Limb (tissue), 2 donors: ENCODE measurements around the gene CD58.
A peak's percentile ranks its signal among the peaks of the same experiment; 100 is the strongest.
"Not testable (repeated sequence)": the region's sequence is repeated elsewhere in the genome, so short reads cannot be mapped to it uniquely, and the experiment has no call there.

Experiments
- DNase-seq, 2 donors: peaks; one replicate each; pipeline ENCODE4 v3.0.0-alpha.2; 2016; ENCODE audit errors: extremely low spot score in 2 of 2

Gene CD58, protein sequence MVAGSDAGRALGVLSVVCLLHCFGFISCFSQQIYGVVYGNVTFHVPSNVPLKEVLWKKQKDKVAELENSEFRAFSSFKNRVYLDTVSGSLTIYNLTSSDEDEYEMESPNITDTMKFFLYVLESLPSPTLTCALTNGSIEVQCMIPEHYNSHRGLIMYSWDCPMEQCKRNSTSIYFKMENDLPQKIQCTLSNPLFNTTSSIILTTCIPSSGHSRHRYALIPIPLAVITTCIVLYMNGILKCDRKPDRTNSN

DNA sequence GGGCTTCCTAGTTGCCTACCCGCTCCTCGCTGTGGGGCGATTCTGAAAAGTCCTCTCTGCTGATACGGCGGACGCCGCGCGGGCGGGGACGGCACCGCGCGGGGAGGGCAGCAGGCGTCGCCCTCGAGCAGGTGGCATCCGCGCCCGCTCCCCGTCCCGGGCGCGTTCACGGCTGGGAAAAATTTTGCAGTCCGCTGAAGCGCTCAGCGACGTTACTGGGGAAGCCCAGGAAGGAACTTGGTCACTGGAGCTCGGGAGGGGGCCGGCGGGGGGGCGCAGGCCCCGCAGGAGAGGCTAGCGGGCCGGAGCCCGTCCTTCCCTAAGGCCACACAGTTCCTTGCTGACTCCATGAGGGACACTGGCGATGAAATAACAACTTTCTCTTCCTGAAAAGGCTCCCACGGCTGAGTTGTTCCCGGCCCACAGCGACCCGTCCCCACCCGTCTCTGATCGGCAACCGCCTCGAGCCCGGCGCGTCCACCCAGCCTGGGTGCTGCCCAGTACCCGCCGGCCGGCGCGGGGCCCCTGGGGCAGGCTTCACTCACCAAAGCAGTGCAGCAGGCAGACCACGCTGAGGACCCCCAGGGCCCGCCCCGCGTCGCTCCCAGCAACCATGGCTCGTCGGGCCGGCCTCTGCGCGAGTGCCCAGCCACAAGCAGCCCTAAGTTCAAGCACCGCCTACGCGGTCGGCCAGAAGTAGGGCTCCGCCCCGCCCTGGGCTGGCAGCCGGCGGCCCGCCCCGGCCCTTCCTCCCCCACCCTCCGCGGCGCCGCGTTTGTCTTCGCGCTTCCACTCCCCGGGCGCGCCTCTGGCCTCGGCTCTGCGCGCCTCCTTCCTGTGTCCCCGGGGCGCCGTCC is at the start of gene CD58:
TSS of gene CD58 (minus strand) at position 669 of the 857 bp plus-strand sequence. CDS start at position 615, 54 bp downstream.
- DNase-seq, result peak; percentile 79 to 86

DNA sequence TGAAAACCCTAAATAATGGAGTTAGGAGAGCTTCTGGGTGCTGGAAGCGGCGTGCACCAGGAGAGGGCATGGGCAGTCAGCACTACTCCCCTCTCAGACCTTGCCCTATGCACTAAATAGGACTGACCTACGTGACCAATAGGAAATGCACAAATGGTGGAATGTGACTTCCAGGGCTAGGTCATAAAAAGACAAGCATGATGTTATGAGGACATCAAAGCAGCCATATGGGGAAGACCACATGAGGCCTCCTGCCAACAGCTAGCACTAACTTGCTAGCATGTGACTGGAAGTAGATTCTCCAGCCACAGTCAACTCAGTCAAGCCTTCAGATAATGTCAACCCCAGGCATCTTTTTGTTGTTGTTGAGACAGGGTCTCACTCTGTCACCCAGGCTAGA is 49.6 kb upstream of the CD58 start:
- not testable (repeated sequence) for DNase-seq

DNA sequence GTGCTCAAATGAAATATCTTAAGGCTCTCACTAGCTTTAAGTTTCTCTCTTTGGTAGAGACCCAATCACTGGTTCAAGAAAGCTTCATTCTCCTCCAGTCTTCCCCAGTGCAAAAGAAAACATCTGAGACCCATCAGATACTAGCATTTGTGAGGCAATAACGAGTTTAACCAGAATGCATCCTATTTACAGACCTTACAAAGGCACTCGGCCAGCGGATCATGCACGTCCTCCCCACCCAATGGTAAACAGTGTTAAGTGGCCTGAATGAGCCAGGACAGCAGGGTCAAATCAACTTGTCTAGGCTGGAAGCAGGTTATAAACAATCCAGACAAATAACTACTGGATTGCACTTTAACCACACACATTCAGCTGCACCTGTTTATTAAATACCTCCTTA is 48.3 kb upstream of the CD58 start:
- not testable (repeated sequence) for DNase-seq

DNA sequence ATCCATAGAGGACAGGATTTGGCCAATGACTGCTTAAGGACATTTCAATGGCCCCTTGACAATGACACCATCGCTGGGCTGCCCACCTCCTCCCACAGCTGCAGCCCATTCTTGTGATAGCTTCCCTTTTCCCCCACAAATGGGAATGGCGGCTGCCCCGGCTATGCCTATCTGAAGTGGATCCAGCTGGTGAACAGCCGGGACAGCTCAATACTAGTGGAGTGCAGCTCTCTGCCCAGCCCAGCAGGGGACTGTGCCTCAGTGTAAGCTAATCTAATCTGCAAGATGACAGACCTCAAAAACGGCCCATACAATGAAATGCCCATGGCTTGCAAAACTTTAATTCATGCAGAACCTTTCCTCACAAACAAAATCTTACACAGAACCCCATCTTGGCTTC is 47.0 kb upstream of the CD58 start:
- DNase-seq, result not testable (repeated sequence)

DNA sequence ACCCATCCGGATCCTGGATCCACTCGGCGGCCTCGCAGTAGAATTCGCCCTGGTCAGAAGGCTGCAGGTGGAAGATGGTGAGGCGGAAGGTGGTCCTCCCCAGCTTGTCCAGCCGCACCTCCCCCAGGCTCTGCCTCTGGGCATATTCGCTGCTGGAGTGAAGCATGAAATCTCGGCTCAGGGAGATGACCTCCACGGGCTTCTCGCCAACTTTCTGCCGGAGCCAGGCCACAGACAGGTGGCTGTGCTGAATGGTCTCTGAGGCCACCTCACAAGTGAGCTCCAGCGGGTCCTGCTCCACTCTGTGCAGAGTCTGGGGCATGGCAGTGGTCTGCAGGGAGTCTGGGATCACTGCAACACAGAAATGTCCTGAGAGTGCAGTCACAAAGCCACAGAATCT is 43.0 kb upstream of the CD58 start:
- not testable (repeated sequence) for DNase-seq

DNA sequence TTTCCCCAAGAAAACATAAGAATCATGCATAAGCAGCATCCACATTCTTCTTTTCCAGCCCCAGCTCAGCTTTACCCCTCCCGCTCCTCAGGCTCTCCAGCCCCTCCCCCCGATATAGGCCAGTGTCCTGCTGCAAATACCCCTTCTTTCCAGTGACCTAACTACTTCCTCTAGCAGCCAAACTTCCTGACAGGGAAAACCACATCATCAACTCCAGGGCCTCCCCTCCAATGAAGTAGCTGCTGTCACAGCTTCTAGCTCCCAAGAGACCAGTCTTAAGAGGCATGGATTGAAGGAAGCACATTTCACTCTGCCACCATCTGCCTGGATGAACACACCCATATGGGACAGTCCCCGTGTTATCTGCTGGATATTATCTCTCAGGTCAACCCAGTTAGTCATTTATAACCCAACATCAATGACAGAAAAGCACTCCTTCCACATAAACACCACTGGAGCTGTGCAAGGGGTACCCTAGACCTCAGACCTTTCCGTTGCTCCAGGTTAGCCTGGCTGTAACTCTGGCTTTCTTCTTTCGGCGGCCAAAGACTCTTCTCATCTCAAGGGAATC is 39.1 kb upstream of the CD58 start:
- not testable (repeated sequence) for DNase-seq

DNA sequence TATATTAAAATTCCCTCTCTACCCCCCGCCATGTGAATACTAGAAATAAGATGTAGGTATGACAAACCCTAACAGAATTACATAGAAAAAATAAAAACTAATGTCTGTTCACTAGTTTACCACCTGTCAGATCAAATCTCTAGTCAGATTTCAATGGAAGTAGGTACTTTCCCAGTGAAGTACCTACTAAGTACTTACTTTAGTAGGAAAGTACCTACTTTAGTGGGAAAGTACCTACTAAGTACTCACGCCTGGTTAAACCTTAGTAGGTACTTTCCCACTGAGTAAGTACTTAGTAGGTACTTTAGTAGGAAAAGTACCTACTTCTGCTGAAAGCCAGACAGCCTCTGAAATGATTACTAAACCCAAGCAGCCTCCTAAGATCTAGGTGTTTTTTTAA is 38.0 kb upstream of the CD58 start:
- DNase-seq, result not testable (repeated sequence)

DNA sequence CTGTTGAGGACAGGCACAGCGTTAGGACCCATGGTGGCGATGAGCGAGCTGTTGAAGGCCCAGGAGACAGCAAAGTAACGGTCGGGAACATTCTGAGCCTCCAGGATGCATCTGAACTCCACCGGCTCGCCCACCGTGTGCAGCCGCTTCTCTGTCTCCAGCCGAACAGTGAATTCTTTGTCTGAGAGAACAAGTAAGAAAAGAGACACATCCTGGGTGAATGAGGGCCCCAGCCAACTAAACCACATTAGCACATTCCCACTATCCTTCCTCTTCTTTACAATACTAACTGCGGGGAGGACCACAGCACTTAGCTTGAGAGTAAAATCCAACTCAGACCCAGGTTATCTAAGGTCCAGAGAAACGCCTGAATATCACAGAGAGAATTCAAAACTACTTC is 37.3 kb upstream of the CD58 start:
- DNase-seq, result not testable (repeated sequence)

DNA sequence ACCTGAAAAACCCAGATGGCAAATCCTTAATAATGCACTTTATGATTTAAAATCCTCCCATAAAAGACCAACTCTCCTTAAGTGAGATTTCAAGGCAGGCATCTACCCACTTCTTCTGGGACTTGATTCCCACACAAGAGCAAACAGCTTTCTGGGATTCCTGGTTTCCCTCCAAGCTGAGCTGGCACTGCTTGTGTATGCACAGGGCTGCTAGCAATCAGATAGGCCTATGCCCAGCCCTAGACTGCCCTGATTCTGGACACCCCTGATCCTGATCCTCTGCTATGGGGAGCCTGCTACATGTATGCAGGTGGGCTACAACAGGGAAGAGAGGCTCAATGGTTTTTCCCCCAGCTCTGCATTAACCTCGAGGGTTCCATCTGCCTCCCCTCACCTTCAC is 36.6 kb upstream of the CD58 start:
- not testable (repeated sequence) for DNase-seq

DNA sequence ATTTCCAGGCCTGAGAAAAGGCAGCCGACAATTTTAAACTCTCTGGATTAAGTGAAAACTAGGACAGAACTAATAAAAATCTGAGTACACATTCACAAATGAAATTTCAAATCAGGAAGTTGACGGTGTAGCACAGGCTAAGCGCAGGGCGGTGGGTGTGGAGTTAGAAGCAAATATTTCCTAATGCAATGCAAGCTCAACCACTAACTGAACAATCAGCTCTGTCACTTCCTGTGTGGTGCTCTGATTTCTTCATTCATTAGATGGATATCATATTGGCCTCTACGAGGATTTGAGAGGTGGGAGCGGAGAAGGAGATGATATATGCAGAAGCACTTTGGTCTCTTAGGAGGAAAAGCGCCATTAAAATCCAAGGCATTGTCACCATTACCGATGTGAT is 35.2 kb upstream of the CD58 start:
- not testable (repeated sequence) for DNase-seq

DNA sequence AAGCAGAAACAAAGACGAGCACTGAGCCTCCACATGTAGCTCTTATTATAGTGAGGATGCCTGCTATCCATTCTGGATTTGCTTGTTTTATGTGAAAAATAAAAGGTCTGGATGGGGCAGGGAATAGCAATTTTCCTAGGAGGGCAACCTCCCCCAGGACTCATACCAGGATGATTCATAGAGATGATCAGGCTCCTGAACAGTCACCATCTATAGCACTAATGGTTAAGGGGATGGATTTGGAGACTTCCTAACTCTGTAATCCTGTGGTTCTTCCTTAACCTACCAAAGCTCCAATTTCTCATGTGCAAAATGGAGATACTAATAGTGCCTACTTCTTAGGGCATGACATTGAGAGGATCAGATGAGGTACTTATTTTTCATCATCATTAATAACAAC is 34.5 kb upstream of the CD58 start:
- DNase-seq, result no peak

DNA sequence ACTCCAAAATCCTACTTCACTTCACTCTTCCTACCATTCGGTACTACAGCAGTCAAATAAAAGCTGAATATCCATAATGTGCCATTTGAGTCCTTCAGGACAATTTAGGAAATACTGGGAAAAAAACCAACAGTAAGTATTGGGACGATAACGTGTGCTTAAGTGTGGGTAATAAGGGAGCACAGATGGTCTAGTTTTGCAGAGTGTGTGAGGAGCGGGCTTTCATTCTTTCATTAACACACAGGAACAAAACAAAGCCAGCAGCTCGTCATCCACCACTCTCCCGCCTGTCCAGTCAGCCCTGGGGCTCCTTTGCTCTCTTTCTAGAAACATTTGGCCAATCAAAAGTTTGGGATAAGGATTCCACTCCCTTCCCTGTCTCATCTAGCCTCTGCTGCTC is 33.6 kb upstream of the CD58 start:
- DNase-seq, result not testable (repeated sequence)

DNA sequence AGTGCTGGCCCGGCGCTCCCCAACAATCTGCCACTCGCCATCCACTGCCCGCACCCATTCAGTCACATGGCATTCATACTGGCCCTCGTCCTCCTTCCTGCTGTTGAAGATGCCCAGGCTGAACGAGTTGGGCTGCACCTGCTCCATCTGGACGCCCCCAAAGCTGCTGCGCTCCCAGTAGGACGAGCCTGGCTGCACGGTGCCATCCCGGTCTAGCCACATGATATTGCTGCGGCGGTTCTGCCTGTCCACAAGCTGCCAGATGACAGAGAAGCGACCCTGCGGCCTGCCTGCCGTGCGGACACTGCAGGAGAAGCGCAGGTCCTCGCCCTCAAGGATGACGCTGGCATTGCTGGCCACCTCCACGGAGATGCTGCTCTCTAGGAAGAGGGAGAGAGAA is 32.8 kb upstream of the CD58 start:
- DNase-seq, result not testable (repeated sequence)

DNA sequence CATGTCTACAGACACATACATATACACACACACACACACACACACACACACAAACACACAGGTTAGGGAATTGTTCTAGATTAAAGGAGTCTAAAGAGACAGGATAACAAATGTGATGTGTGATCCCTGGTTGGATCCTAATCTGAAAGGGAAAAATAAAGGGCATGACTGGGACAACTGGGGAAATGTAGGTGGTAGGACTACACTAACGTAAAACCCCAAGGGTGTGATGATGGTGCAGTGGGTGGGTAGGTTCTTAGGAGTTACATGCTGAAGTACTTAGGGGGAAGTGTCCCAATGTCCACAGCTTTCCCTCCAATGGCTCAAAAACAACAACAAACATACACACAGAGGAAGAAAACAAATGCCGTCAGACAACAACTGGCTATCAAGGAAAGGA is 28.5 kb upstream of the CD58 start:
- not testable (repeated sequence) for DNase-seq

DNA sequence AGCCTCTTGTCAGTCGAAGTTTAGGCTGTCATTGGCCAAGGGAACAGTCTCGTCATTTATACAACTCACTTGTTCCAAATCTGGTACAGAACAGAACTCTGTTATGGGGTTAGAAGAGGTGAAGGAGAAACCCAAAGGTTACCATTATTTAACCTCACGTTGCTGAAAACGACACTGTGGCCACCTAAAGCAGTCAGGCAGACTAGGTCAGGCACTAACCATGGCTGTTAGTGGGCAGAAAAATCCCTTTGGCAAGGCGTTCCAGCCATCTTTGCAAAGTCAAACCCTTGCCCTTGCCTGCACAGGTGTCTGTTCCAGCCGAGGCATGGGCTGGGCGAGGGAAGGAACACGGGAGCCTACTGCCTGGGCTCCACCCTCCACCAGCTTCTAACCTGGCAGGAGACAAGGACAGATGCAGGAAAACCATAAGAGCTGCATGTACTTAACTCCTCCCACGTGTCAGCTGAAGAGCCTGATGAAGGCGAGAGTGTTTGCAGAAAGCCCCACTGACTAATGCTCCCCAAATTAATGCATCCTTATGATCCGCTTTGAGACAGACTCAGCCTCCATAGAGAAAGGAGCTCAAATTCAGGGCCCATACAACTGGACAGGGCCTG is 27.7 kb upstream of the CD58 start:
- DNase-seq, result not testable (repeated sequence)

DNA sequence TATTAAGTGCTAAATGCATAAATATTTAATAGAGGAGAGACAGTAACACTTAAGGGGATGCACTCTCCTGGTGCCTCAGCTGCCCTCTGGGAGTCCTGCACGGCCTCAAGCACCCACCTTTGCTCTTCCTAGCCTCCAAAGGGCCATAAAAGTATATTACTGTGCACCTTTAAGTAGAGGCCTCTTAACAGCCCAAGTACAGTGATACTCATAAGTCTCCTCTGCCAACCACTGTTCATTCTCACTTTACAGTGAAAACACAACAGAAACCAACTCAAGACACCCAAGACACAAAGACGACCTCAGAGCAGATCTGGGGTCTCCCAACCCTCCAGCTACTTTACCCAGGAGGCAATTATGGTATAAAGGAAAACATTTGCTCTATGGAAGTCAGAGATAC is 26.6 kb upstream of the CD58 start:
- DNase-seq, result not testable (repeated sequence)

DNA sequence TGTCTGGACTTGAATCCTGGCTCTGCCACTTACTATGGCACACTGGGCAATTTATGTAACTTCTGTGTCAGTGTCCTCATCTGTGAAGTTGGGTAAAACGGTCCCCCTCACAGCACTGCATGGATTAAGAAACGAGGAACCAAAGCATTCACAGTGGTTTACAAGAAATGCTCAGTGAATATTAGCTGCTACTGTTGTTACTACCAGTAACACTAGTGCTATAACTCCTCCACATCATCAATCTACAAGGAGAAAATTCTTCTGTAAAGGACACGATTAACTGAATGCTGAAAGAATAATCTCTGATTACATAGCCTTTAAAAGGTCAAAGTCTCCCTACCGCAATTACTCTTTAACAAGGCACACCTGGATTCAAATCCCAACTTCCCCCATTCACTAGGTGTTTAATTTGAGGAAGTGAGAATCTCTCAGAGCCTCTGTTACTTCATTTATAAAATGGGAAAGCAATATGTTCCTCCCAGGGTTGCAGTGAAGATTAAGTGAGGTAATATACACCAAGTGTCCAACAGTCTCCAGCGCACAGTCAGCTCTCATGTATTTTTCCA is 26.0 kb upstream of the CD58 start:
- DNase-seq, result not testable (repeated sequence)

DNA sequence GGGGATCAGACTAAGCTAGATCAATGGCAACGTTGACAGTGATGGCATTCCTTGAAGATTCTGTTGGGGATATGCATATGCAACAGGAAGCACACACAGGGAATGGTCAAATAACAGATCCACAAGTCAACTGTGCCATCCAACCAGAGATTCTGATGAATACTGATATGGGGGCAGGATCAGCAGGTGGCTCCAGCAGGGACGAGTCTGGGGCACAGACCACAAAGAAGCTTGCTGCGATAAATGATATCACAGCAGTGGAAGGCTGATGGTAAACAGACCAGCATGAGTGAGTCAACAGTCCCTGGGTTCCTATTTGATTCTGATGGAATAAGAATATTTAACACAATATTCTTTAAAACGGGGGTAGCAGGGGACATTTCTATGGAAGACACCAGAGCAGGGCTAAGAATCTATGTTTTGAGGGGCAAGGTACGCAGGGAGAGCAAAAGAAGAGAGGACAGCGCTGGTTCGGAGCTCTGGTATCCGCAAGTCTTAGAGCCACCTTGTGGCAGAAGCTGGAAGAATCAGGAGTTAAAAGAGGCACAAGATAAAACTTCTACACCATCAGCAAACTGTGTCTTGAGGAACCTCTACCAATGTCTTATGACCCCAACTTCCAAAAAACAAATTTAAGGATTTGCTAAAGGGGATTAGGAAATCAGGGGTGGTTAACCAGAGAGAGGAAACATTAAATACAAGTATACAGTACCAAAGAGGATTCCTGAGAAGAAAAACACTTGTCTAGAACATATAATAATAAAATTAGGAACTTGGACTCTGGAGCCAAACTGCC is 25.3 kb upstream of the CD58 start:
- not testable (repeated sequence) for DNase-seq

DNA sequence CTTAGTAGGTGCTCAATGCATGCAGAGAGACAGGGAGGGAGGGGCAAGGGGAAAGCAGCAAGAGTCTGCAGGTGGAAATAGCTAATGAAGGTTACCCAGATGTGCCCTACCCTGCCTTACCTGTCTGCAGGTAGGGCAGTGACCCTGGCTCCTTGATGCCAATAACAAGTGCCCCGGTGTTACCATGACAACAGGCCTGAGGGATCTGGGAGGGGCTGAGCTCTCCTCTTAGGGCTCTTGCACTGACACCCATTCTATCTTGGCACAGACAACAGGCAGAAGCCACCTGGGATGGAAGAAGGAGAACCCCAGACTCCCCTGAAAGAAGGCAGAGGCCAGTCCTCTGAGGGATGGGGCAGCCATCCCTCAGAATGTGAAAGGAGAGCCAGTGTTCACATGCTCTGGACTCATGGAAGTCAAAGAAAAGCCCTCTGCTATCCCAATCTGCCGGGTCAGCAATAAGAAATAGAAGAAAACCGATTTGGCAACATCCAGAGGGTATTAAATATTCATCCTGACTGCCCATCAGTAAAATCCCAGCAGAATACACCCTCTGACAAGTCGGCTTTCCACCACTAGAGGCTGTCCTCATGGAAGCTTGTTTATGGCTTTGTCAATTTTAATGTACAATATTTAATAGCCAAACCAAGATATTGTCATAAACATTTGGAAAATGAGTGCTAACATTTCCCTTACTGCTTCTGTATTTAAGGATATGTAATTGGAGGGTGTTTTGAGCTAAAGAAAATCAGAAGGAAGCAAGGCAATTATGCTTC is 24.4 kb upstream of the CD58 start:
- DNase-seq, result not testable (repeated sequence)

DNA sequence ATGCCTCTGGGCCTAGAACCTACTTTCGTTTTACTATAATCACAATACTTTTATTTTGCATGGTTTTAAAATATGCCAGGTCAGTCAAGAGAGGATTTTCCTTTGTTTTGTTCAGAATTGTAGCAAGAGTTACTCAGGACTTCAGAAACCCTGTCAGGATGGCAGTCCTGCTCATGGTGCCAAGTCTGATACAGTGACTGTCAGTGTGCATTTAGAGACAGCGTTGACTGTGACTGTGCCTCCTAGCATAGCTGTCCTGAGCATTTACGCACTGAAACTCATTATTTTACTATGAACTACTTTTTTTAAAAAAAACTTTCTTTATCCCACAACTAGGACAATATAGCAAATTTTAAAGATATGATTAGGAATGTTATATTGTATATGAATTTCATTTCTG is 23.2 kb upstream of the CD58 start:
- not testable (repeated sequence) for DNase-seq
